ENCODE measurements around the gene SNRNP200. TPM values are rescaled to one million over a fixed set of nuclear protein-coding genes. Genes with fewer than 3 reads are reported as not detected.
A peak's percentile ranks its signal among the peaks of the same experiment; 100 is the strongest.

The SNRNP200 gene
- total RNA-seq, 1 donor from 2014 or later = 89.0 TPM

- ATAC-seq (no peak), DNase-seq (ENCODE audit: low spot score) (no peak)
- intact Hi-C loops (cut with DNase I) = no loop called here
These were observed 66.3 kb downstream of the SNRNP200 start for GRCh38 chr2:96239091-96239490.

GRCh38 chr2:96238266-96238665 is 67.1 kb downstream of the SNRNP200 start:
- DNase-seq (ENCODE audit: low spot score) = no peak
- intact Hi-C loops (cut with DNase I) = no loop called here
- ATAC-seq = no peak

GRCh38 chr2:96236882-96237281 is 68.5 kb downstream of the SNRNP200 start:
- intact Hi-C loops (cut with DNase I) = no loop called here
- DNase-seq (ENCODE audit: low spot score) = no peak
- no peak for ATAC-seq

- intact Hi-C loops (cut with DNase I) = no loop called here
- DNase-seq (ENCODE audit: low spot score) (no peak), ATAC-seq (no peak)
These were observed 71.4 kb downstream of the SNRNP200 start for GRCh38 chr2:96233880-96234316.

GRCh38 chr2:96233436-96233835 is 71.9 kb downstream of the SNRNP200 start:
- DNase-seq (ENCODE audit: low spot score) (no peak), ATAC-seq (no peak)

GRCh38 chr2:96231316-96231715 is 74.0 kb downstream of the SNRNP200 start:
- ATAC-seq (no peak), DNase-seq (ENCODE audit: low spot score) (no peak)
- intact Hi-C loops (cut with DNase I) = no loop called here

More at GRCh38 chr2:96233436-96233835, 71.9 kb downstream of the SNRNP200 start:
- intact Hi-C loops (cut with DNase I) = no loop called here

GRCh38 chr2:96225016-96225533 is 80.3 kb downstream of the SNRNP200 start:
- intact Hi-C loops (cut with DNase I) = no loop called here
- ATAC-seq (peak; percentile 61), DNase-seq (ENCODE audit: low spot score) (no peak)

Other genes starting within 250 kb of the SNRNP200 start
- gene ADRA2B, start 189.0 kb downstream of the SNRNP200 start, total RNA-seq = 3.2 TPM
- 0.31 TPM for gene ASTL, start 167.0 kb downstream of the SNRNP200 start, total RNA-seq
- 7.3 TPM for gene DUSP2, start 160.1 kb downstream of the SNRNP200 start, total RNA-seq
- 72.5 TPM for gene STARD7, start 96.7 kb downstream of the SNRNP200 start, total RNA-seq
- 33.5 TPM for gene TMEM127, start 39.5 kb downstream of the SNRNP200 start, total RNA-seq
- 62.7 TPM for gene CIAO1, start 39.3 kb downstream of the SNRNP200 start, total RNA-seq
- 2.8 TPM for gene ITPRIPL1, start 19.8 kb upstream of the SNRNP200 start, total RNA-seq
- gene NCAPH, start 30.2 kb upstream of the SNRNP200 start, total RNA-seq = 0.98 TPM
- gene NEURL3, start 199.8 kb upstream of the SNRNP200 start, total RNA-seq = 0.58 TPM
- 44.8 TPM for gene ARID5A, start 231.2 kb upstream of the SNRNP200 start, total RNA-seq